Thoracic aorta endothelial cell (primary cell): ENCODE data around the gene ADSS2. TPM values are rescaled to one million over a fixed set of nuclear protein-coding genes. Genes with fewer than 3 reads are reported as not detected.

Experiments
- total RNA-seq: library from RNA; depleted of rRNA; stranded (reverse); fragments of >200 nt; gene quantifications from 2 replicates; pipeline ENCODE4 v1.2.3, GENCODE V29; 2012

ADSS2 gene
- 160 and 165 TPM in 2 replicates for total RNA-seq

DNA sequence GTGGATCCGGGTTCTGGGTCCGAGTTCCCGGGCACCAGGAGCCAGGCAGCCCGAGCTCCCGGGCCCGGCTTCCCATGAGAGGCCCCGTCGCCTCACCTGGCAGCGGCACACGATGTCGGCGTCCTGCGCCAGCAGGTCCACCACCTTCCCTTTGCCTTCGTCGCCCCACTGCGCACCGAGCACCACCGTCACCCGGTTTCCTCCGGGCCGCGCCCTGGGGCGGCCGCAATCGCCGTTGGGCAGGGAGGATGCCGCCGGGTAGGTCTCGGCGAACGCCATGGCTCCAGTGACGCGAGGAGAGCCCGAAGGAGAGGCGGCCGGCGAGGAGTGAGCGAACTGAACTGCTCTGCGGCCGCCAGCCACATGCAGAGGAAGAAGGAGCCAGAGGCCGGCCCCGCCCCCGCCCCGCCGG, at the start of gene ADSS2:
Gene ADSS2 (minus strand): TSS at position 371 of the 412 bp plus-strand sequence. CDS start 92 bp downstream, at position 279.

GRCh38 chr1:244461245-244462071, 9.7 kb upstream of the ADSS2 start, which contains the start of gene CATSPERE:
TSS of gene CATSPERE (plus strand) at chr1:244461273. CDS start at chr1:244461430, 157 bp downstream.

Other genes starting within 250 kb of the ADSS2 start
- gene CATSPERE, start 9.4 kb upstream of the ADSS2 start, total RNA-seq = 0.93 and 1.1 TPM in 2 replicates
- gene DESI2, start 201.2 kb upstream of the ADSS2 start, total RNA-seq = 67.2 and 80.8 TPM in 2 replicates